ENCODE measurements around the gene EPHB1.
"Not testable (repeated sequence)": the region's sequence is repeated elsewhere in the genome, so short reads cannot be mapped to it uniquely, and the experiment has no call there.

EPHB1 gene

DNA sequence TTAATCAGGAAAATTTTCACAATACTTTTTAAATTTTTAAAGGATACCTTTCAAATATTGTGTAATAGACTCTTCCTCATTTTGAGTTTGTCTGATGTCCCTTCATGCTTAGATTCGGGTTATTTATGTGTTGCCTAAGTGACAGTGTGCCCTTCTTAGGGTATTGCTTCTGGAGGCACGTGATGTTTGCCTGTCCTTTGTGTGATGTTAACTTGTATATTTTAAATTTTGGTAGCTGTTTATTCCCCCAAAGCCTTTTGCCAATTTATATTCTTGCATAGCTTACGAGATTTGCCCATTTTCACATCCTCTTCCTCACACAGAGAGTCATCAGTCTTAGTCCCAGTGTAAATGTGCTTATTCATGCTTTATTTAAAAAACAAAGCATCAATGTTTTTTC is 433.1 kb downstream of the EPHB1 start:
- no peak for DNase-seq

DNA sequence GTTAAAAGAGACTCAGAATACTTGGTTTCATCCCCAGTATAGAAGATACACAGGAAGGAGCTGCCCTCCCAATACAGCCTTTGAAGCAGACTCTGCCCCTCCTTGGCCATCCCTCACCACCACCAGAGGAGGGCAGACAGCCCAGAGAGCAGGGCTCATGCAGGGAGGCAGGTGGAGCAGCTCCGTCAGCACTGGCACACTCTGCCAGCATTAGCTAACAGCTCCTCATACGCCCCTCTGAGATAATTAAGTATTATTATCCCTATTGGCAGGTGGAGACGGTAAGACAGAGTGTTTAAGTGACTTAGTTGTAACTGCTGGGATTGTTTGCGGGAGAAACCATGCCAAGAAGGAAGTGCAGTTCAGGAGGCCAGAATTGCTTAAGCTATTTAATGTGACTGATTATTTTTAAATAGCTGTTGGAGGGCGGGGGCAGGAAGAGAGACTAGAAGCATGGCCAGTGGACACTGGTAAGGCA is 434.0 kb downstream of the EPHB1 start:
- peak; percentile 92 to 97 for DNase-seq

DNA sequence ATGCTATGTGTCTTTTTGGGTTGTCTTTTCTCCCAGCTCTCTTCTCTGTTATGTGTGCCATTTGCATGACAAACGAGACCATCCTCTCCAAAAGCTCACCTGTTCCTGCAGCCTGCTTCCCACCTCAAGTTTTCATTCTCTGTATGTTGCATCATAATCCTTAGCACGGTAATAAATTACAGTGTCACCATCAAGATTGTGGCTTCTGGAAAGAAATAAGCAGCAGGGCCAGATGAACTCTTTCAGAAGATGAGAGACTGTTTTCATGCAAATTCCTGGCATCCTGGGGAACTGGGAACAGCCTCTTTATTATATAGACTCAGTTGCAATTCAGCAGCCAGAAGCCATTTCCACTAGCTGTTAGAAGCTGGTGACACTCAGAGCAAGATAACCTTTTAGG is 436.7 kb downstream of the EPHB1 start:
- no peak for DNase-seq

DNA sequence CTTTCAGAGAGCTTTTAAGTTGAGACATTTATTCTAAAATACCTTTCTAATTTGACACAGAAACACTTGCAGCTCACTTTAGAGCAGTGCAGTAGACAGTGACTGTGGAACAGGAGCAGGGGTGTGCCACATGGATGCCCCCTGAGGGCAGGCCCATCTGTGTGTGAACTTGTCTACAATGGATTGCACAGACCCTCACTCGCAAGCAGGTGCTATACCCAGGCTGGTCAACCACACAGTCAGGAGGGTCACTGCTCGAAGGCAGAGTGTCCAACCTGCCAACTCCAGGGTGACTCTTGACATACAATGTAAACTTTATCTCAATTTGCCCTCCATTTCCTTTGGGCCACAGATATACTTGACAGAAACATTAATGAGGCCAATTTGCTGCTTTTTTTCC is 437.2 kb downstream of the EPHB1 start:
- DNase-seq = no peak

DNA sequence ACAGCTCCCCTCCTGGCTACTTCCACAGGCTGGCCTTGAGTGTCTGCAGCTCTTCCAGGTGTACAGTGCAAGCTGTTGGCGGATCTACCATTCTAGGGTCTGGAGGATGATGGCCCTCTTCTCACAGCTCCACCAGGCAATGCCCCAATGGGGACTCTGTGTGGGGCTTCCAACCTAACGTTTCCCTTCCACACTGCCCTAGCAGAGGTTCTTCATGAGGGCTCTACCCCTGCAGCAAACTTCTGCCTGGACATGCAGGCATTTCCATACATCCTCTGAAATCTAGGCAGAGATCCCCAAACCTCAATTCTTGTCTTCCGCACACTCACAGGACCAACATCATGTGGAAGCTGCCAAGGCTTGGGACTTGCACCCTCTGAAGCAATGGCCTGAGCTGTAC is 438.4 kb downstream of the EPHB1 start:
- DNase-seq = not testable (repeated sequence)

DNA sequence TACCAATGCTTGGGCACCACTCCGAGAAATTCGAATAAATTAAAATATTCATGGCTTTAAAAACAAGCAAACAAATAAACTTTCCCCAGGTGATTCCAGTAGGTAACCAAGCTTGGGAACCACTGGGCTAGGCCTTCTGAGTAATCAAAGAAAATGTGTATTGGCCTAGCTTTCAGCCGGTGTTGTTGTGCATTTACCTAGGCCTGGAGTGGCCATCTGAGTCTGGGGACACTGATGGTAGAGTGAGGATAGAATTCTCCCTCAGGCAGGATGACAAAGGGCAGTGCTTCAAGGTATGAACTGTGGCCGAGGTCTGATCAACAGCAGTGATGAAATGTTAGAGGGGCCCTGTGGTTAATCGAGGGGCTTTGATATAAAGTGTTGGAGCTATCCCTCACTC is 440.5 kb downstream of the EPHB1 start:
- DNase-seq = no peak

- peak in 1 of 2 experiments; percentile 34 for DNase-seq
Measured at GRCh38 chr3:135237371-135238143, 442.5 kb downstream of the EPHB1 start.

DNA sequence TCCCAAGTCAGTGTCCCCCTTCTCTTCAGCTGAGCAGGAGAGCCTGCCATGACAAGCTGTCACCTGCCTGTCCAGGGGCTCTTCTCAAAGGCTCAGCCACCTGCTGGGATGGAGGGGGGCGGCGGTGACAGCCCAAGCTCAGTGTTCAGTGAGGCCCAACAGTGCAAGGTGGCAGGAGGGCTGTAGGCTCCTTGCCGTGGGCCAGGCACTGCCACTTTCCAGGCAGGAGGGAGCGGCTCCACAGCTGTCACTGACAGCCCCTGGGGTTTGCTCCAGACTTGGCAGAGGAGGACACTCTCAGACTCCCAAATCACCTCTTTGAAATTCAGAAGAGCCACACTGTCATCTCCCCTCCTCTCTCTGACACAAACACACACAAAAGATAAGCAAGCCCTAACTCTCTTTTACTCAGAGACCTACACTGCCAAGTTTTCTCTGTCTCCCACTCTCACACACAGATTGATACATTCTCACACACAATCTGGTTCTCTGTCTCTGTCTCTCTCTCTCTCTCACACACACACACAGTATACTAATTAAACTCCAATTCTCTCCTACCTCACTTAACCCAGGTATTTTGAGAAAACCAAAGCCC is 443.3 kb downstream of the EPHB1 start:
- peak; percentile 68 to 89 for DNase-seq

- no peak for DNase-seq
Measured at GRCh38 chr3:135238871-135239614, 444.0 kb downstream of the EPHB1 start.

- no peak for DNase-seq
Measured at GRCh38 chr3:135239615-135239884, 444.5 kb downstream of the EPHB1 start.

- DNase-seq = peak in 1 of 2 experiments; percentile 50
Measured at GRCh38 chr3:135240426-135240825, 445.4 kb downstream of the EPHB1 start.

DNA sequence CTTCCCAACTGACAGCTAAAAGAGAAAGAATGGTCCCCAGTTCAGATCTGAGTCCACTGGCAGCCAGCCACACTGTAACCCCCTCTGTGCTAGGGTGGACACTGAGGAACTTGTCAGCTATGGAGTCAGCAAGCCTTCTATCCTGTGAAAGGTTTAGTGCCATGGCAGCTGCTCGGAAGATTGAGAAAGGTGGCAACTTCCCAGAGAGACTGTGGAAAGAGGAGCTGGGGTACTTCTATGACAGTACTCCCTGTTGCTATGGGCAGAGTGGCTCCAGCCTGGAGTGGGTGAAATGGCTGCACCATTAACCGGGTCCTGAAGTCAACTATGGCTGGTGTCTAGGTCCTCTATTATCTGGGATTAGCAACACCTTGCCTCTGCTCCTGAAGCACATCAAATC is 447.2 kb downstream of the EPHB1 start:
- DNase-seq = no peak

DNA sequence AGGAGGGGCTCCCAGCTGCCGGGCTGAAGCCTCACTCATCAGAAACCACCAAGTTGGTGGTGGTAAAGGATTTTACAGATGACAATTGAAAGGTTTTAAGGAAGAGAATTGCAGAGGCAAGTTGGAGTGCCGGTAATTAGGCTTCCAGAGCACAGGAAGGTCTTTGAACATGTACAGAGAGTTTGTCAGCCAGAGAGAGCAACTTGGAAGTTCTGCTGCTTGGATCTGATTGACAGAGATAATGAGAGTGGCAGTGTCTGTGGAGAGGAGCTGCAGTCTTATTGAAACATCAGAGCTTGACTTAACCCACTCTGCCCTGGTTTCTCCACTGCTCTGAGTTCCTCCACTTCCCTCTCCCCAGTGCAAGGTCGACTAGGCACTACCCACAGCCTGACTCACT is 448.6 kb downstream of the EPHB1 start:
- no peak for DNase-seq

GRCh38 chr3:135246027-135246426 is 451.0 kb downstream of the EPHB1 start:
- no peak for DNase-seq

- DNase-seq = no peak
Measured at GRCh38 chr3:135248213-135248612, 453.2 kb downstream of the EPHB1 start.

- DNase-seq = no peak
Measured at GRCh38 chr3:135249186-135249585, 454.1 kb downstream of the EPHB1 start.

GRCh38 chr3:135258916-135259315 is 463.9 kb downstream of the EPHB1 start:
- no peak for DNase-seq

- DNase-seq = no peak
Measured at GRCh38 chr3:135260025-135260424, 465.0 kb downstream of the EPHB1 start.

GRCh38 chr3:135261214-135261775 is 466.2 kb downstream of the EPHB1 start:
- no peak for DNase-seq

- DNase-seq = no peak
Measured at GRCh38 chr3:135261916-135262315, 466.9 kb downstream of the EPHB1 start.

DNA sequence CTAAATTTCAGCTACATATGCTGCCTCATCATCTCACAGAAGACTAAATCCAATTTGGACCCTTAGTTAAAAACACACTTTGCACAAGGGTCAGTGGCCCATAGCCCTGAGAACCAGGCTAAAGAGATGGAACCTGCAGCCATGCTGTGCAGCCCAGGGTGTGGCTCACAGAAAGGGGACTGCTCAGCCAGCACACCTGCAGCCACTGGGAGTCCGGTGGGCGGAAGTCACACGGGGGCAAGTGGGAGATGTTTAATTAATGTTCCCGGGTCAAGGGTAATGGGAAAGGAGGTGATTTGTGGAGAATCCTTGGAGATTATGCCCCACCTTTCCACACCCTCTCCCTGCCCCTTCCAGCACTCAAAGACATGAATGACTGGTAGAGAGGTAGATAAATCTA is 467.4 kb downstream of the EPHB1 start:
- no peak for DNase-seq

DNA sequence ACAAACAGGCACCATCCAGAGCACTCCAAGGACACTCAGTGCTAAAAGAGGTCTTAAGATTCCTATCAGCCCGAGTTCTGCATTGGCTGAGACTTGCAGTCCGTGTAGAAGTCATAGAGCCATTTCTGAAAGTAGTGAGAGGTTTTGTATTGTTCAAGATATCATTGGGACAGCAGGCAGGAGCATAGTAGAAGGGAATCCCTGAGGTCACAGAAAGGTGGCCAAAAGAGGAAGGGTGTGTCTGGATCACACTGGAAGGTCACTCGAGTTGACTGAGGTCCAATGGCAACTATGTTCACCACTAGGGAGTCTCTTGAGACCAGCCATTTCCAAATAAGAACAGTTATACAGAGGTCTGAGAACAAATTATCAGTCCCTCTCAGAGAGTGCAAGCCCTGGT is 468.3 kb downstream of the EPHB1 start:
- no peak for DNase-seq

DNA sequence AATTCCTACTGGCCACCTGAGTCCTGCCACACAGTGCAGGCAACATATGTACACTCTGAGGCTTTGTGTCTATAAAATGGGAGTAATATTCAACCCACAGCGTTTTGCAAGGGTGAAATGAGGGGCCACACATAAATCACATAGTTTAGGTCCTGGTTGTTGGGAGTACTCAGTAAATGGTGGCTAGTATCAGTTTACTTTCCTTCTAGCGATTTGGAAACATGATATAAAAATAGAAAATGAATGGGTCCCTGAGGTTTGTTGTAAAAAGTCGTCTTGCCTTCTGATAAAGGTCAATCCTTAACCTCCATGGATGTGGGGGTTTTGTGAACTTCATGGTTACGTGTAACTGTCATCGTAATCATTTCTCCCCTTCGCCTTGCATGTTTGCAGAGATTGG is 472.4 kb downstream of the EPHB1 start:
- DNase-seq = no peak

Measured in NCI-H524 (cell line).